Parathyroid adenoma (tissue), 2 donors: ENCODE measurements around the gene IFT57.

Source experiments
- H2AFZ ChIP-seq: fragments of 300-600 bp; sonication (generic); one replicate; pipeline ENCODE4 v1.7.0; 2017; ENCODE audit warnings: antibody characterized with exemption, mild to moderate bottlenecking
- H3K27ac ChIP-seq: fragments of 300-600 bp; sonication (generic); one replicate; pipeline ENCODE4 v1.7.0; 2017
- H3K27me3 ChIP-seq: fragments of 300-600 bp; sonication (generic); one replicate; pipeline ENCODE4 v1.7.0; 2017; ENCODE audit warnings: low read length; ENCODE audit not compliant: control insufficient read depth, insufficient read depth
- H3K36me3 ChIP-seq: fragments of 300-600 bp; sonication (generic); one replicate; pipeline ENCODE4 v1.7.0; 2017; ENCODE audit warnings: low read length; ENCODE audit not compliant: control insufficient read depth, insufficient read depth
- H3K4me1 ChIP-seq: fragments of 300-600 bp; sonication (generic); one replicate; pipeline ENCODE4 v1.7.0; 2017; ENCODE audit warnings: control low read depth
- H3K4me2 ChIP-seq: fragments of 300-600 bp; sonication (generic); one replicate; pipeline ENCODE4 v1.7.0; 2017; ENCODE audit warnings: low read length
- H3K4me3 ChIP-seq: fragments of 300-600 bp; sonication (generic); one replicate; pipeline ENCODE4 v1.7.0; 2017; ENCODE audit warnings: low read depth, low read length
- H3K79me2 ChIP-seq: fragments of 300-600 bp; sonication (generic); one replicate; pipeline ENCODE4 v1.7.0; 2017; ENCODE audit warnings: control low read depth
- H3K9ac ChIP-seq: fragments of 300-600 bp; sonication (generic); one replicate; pipeline ENCODE4 v1.7.0; 2017; ENCODE audit warnings: mild to moderate bottlenecking
- H3K9me3 ChIP-seq: fragments of 300-600 bp; sonication (generic); one replicate; pipeline ENCODE4 v1.7.0; 2017; ENCODE audit warnings: low read length; ENCODE audit not compliant: control insufficient read depth
- TF ChIP-seq, protein P1 (sequence below): fragments of 300-600 bp; sonication (generic); IDR thresholded peaks from one replicate; pipeline ENCODE4 v1.7.0; 2017; ENCODE audit warnings: antibody characterized with exemption, mild to moderate bottlenecking
- donor health status: primary hyperparathyroidism.

The IFT57 gene

DNA sequence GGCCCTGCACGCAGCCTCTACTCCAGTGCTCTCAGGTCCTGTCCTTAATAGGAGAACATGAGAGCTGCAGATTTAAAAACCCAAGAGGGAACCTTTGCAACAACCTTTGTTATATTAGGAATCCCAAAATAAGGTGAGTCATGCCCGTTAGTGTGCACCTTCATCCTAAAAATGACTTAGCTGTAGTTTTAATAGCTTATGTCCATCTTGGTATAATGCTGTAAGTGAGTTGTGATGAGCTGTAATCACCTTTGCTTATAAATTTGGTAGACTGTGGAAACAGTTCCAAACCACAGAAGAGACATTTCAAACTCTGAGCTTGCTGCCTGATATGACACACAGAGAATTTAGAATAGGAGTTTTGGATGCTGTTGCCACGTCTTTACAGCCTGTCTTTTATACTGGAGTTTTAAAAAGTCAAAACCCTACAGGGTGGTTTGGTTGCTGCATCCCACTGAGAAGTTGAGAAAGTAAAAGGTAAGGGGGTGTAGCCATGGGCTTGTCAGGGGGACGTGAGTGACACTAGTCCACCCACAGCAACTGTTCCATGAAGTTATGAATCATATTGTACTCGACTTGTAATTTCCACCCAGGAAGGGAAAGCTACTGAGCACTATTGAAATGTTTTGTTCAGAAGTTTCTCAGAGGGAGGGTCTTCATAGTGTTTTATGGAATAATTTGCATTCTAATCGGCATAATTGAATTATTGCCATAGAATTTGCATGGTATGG lies 104.0 kb downstream of the IFT57 start:
- Histone ChIP-seq H2AFZ (no peak overlapping the region), H3K27ac (no peak overlapping the region), H3K4me1 (no peaks in the 10 kb centered on the region), H3K9ac (no peak overlapping the region), H3K79me2 (no peaks in the 10 kb centered on the region), H3K4me3 (no peak overlapping the region), H3K27me3 (no peaks in the 10 kb centered on the region), H3K9me3 (no peaks in the 10 kb centered on the region), H3K36me3 (no peaks in the 10 kb centered on the region), H3K4me2 (no peak overlapping the region)
- TF ChIP-seq, protein P1, sequence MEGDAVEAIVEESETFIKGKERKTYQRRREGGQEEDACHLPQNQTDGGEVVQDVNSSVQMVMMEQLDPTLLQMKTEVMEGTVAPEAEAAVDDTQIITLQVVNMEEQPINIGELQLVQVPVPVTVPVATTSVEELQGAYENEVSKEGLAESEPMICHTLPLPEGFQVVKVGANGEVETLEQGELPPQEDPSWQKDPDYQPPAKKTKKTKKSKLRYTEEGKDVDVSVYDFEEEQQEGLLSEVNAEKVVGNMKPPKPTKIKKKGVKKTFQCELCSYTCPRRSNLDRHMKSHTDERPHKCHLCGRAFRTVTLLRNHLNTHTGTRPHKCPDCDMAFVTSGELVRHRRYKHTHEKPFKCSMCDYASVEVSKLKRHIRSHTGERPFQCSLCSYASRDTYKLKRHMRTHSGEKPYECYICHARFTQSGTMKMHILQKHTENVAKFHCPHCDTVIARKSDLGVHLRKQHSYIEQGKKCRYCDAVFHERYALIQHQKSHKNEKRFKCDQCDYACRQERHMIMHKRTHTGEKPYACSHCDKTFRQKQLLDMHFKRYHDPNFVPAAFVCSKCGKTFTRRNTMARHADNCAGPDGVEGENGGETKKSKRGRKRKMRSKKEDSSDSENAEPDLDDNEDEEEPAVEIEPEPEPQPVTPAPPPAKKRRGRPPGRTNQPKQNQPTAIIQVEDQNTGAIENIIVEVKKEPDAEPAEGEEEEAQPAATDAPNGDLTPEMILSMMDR = no peak

DNA sequence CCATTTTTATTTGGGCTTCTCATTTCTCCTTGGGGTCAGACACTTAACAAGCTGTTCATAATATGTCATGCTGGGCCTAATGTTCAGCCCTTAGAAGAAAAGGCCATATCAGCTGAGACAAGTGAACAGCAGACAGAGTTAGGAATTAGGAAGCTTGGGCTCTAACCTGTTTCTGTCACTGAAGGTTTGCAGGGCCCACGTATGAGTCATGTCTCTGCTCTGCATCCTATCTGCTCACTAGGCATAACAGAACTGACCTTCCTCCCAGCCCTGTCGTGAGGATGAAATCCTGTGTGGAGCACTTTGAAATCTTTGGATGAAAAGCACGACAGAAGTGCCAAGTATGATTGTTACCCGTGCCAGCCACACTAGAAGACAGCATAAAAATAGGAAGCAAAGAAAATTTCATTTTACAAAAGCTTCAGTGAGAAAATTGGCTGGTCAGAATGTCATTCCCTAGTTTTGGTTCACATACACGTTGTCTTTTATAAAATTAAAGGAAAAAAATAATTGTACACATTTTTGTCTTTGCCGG lies 104.9 kb downstream of the IFT57 start:
- Histone ChIP-seq H3K36me3 (no peaks in the 10 kb centered on the region), H3K4me3 (no peak overlapping the region), H3K9ac (no peak overlapping the region), H2AFZ (no peak overlapping the region), H3K4me1 (no peaks in the 10 kb centered on the region), H3K27ac (no peak overlapping the region), H3K4me2 (no peak overlapping the region), H3K79me2 (no peaks in the 10 kb centered on the region), H3K9me3 (no peaks in the 10 kb centered on the region), H3K27me3 (no peaks in the 10 kb centered on the region)
- TF ChIP-seq, protein P1 = no peak

DNA sequence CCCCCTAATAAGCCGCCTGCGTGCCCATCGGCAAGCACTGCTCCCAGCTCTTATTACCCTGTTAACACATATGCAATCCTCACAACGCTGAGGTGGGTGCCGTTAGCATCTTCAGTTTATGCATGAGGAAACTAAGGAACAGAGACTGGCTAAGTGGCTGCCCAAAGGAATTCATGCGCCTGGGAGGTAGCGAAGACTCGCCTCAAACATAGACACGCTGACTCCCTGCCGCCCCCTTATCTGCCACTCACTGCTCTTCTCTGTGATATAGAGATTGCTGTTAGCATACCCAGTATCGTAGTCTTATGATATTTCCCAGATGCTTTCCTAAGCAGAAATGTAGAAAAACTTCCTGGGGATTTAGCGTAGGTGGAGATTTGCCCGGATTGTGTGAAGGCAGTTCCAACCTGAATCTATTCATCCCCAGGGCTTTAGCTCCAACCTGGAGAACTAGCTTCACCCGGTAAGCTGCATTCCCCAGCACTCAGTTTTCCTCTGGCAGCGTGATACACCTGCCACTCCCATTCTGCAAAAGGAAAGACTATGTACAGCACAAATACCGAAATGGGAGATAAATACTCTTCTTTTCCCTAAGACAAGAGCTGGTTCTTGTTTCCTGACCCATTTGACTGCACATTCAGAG lies 107.7 kb downstream of the IFT57 start:
- Histone ChIP-seq H3K27ac (no peak overlapping the region), H3K36me3 (no peaks in the 10 kb centered on the region), H3K27me3 (no peaks in the 10 kb centered on the region), H3K4me2 (no peak overlapping the region), H3K79me2 (no peaks in the 10 kb centered on the region), H3K9me3 (no peaks in the 10 kb centered on the region), H2AFZ (no peak overlapping the region), H3K4me3 (no peak overlapping the region), H3K9ac (no peak overlapping the region), H3K4me1 (no peaks in the 10 kb centered on the region)
- TF ChIP-seq, protein P1 = no peak

DNA sequence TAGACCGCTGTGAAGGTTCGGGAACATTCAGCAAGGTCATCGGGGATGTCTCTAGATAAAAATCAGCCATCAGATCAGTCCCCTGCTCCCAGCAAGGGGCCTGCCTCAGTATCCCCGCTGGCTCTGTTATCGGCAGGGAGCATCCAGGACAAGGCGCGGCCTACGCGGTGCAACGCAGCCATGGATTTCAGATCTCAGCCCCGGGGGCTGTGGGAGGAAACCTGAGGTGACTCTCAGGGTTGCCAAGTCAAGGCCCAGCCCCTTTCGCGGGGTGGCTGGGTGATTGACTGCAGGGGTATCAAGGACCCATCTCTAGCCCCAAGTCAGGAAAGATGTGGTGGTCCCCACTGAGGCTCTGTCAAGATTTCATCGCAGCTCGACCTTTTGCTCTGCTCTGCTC lies 108.2 kb downstream of the IFT57 start:
- Histone ChIP-seq H3K4me2 (no peak overlapping the region), H3K79me2 (no peaks in the 10 kb centered on the region), H3K27ac (no peak overlapping the region), H3K9me3 (no peaks in the 10 kb centered on the region), H3K27me3 (no peaks in the 10 kb centered on the region), H3K4me1 (no peaks in the 10 kb centered on the region), H2AFZ (no peak overlapping the region), H3K36me3 (no peaks in the 10 kb centered on the region), H3K4me3 (no peak overlapping the region), H3K9ac (no peak overlapping the region)
- TF ChIP-seq, protein P1 = no peak
